Glomerular visceral epithelial cell (primary cell): ENCODE results near the gene TBC1D1.
"Not testable (repeated sequence)": the region's sequence is repeated elsewhere in the genome, so short reads cannot be mapped to it uniquely, and the experiment has no call there.

Experiments
- DNase-seq: peaks from one replicate; pipeline ENCODE4 v3.0.0-alpha.2; 2016; ENCODE audit errors: extremely low spot score

TBC1D1 gene

DNA sequence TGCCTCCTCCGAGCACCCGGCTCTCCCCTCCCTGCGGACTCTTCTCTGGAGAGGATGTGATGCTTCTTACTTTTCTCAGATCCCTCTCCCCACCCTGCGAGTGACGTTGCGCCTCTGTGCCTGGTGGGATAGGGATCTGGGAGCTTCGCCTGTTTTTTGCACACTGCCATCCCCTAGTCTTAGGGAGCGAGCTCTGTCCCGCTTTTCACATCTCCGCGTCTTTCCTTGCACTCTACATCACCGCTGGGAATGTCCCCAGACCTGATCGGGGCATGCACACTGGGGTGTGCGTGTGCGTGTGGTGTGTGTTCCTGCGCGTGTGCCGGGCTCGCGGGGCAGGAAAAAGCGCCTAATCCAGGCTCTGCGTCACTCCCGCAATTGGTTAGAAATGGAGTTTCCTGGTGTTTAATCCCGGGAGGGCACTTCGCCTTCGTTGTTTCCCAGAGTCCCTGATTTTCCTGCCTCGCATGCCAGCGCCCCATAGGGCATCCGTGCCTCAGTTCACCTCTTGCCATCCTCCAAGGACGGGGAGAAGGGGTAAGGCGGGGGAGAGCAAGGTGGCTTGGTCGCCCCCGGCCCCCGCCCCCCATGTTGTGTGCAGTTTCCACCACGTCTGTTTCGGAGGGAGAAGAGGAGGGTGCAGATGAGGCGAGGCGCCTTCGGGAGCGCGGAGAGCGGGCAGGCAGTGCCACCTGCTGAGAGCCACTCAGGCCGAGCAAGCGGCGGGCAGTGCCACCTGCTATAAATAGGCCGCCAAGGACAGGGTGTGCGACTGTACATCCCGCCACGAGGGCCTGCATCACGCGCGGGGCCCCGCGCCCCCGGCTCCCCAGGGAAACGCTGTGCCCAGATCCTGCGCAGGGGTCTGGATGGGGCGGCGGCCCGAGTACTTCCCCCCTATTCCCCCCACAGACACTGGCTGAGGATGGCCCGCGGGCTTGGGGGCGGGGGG lies 759 bp upstream of the TBC1D1 start:
- DNase-seq = peak; percentile 27

DNA sequence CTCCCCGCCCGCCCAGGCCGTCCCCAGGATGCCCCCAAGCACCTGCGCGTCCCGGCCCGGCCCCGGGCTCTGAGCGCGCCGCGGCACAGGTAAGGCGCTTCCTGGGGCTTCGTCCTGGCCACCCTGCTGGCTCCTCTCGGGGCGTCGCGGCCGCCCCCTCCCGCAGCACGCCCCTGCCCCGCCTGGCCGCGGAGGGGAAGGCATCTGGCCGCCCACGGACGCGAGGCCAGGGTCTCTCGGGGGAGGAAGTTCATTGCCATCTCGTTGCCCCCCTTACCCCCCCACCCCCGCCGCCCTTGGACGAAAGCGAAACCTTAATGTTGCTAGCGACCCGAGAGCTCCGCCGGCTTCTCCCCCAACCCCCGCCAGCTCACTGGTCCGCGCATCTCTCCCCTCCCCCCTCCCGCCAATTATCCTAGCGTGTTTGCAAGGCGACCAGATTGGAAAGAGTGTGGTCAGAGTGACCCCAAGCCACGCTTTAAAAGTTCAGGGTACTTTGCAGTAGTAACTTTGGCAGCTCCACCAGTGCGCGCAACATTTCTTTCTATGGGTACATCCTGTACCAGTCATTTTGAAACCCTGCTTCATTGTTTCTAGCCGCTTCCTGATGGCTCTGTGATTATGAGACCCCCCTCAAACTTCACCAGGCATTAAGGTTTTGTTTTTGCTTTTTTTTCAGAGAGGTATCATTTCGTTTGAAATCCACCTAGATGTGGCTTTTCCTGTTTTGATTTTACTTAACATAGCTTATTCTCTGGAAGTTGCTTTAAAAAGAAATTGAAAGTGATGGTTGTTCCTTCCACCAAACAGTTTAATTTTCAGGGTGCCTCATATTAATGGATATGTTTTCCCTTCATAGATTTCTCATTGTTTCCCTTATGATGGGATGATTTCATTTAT lies 626 bp downstream of the TBC1D1 start:
- peak; percentile 46 for DNase-seq

DNA sequence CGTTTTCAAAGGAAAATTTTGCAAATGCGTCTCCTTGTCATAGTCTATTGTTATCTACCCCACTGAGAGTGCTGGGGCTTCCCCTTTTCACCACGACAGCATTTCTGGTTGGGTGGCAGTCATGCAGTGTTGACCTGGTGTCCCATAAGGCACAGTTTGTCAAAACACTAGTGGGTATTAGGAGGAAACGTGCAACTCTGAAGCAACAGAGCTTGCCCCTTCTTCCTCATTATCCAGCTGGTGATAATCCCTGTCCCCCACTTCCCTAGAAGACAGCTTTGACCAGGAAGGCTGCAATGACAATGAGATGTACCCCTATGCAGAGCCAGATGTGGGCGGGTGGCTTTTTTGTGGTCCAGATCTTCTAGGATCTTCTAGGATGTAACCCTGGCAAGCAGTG lies 1.8 kb downstream of the TBC1D1 start:
- DNase-seq = no peak

DNA sequence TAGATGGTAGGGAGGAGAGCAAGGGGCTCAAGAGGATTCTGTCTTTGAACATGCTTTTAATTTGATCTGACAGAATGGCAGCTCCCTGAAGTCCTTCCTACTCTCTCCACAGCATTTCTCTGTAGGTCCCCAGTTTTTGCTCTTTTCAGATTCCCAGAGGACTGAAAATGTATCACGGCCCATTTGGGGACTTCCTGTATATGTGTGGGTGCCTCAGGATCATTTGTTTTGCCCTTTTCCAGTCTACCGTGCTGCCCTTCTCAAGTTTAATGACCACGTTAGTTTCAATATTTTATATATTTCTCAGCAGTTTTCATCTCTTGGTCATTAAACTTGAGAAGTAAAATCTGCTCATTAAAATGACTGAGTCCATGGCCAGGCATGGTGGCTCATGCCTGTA lies 2.3 kb downstream of the TBC1D1 start:
- DNase-seq = no peak

DNA sequence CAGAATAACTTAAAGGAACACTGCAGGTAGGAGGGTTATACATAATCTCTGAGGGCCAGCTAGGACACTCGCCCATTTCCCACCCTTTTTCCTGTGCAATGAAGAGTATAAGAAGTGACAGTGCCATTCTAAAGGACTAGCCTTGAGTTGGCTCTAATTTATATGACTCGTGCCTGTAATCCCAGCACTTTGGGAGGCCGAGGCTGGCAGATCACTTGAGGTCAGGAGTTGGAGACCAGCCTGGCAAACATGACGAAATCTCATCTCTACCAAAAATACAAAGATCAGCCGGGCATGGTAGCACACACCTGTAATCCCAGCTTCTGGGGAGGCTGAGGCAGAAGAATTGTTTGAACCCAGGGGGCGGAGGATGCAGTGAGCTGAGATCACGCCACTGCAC lies 4.4 kb downstream of the TBC1D1 start:
- DNase-seq = no peak

DNA sequence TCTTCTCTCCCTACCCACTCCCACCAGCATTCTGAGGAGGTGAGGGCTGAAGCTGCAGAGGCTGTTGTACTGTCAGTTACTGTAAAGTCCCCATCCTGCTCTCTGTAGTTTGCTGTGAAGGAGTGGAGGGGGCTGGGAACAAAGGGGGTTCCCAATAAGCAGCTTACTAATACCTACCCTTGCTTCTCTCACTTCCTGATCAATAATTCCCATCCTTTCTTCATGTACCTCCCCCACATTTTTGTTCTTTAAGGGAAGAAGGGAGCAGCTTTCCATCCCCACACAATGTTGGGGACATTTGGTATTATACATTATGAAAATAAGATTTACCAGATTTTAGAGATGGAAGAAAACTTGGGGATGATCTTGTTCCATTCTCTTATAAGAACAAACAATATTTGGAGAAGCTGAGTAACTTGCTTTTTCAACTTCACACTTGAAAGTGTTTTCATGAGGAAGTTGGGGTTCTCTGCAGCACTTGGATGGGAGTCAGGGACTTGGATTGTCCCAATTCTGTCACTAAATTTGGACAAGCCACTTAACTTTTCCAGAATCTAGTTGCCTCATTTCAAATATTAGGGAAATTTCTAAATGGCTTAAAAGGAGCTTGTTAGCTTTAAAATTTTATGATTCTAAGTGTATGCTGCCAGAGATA lies 5.4 kb downstream of the TBC1D1 start:
- DNase-seq = no peak

DNA sequence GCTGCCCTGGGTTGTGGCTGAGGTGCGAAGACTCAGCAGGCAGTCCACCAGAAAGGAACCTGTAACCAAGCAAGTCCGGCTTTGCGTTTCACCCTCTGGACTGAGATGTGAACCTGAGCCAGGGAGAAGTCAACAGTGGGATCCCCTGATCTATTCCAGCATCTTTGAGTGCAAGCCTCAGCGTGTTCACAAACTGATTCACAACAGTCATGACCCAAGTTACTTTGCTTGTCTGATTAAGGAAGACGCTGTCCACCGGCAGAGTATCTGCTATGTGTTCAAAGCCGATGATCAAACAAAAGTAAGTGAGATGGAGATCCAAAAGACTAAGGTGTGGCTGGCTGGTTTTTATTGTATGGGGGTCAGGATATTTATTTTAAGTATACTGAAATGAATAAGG lies 11.3 kb downstream of the TBC1D1 start:
- no peak for DNase-seq

DNA sequence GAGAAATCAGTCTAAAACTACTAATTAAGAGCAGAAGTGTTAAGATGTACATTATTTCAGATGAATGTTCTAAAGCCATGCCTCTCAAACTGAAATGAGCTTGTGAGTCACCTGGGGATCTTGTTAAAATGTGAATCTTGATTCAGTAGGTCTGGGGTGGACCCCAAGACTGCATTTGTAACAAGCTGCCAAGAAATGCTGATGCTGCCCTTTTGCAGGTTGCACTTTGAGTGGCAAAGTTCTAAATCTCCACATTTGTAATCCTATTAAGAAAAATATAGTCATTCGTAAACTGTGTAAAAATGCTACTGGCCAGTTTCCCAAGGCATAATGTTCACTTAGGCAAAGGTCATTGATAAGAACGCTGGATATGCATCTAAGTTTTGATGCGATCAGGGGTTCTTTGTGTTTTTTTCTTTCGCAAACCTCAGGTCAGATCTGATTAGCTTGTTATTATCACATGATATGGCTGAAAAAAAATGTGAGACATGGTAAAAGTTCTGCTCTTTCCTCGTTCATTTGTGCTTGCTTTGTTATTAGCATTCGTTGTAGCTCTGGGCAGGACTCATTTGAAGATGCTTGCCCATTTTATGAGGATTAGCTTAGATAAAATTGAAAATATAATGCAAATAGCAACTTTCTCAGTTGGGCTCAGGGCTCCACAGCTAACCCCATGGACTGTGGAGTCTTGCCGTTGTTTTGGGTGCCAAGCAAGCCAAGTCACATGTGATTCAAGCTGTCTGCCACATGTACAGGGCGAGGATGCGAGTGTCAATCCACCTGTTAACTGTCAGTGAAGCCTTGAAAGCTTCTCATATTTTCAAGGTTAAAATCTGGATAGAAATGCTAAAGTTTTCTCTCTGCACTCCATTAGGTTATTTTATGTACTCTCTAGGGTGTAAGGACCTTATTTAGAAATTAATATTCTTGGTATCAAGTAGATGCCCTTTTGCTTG lies 12.1 kb downstream of the TBC1D1 start:
- DNase-seq = no peak

DNA sequence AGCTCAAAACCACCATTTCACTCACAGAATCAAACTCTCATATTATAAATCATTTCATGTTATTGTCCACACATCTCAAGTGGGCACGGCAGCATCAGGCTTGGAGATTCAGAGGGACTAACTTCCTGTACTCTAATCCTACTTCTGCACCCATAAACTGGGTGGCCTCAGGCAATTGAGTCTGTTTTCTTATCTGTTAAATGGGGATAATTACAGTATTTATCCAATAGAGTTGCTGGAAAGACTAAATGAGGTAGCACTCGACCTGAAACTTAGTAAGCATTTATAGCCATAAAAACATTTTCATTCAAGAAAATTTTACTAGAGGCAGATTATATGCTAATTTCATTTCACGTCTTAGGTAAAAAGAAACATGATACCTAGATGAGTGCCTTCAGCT lies 13.0 kb downstream of the TBC1D1 start:
- no peak for DNase-seq

DNA sequence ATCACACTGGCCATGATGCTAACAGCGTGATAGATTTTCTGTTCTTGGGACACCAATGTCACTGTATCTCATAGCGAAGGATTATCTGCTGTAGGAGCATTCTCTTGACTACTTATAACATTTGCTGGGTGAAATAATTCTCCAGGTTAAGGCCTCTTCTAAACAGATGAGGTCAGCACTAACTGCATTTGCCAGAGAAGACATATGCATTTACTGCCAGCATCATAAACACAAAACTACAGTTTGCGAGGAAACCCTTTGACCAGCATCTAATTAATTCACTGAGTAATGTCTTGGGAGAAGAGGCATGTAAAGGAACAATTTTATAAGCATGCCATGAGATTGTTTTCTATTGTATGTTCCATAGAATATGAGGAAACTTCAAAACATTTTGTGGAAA lies 13.9 kb downstream of the TBC1D1 start:
- no peak for DNase-seq

DNA sequence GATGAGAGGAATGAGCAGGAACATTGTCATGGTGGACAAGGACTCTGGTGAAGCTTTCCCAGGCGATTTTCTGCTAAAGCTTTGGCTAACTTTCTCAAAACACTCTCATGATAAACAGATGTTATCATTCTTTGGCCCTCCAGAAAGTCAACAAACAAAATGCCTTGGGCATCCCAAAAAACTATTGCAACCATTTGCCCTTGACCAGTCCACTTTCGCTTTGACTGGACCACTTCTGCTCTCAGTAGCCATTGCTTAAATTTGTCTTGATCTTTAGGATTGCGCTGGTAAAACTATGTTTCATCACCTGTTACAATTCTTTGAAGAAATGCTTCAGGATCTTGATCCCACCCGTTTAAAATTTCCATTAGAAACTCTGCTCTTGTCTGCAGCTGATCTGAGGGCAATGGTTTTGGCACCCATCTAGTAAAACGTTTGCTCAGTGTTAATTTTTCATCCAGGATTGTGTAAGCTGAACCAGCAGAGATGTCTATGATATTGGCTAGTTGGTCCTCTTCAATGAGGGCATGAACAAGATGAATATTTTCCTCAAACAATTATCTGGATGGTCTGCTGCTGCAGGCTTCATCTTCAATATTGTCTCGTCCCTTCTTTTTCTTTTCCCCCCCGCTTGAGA lies 14.8 kb downstream of the TBC1D1 start:
- DNase-seq = no peak

DNA sequence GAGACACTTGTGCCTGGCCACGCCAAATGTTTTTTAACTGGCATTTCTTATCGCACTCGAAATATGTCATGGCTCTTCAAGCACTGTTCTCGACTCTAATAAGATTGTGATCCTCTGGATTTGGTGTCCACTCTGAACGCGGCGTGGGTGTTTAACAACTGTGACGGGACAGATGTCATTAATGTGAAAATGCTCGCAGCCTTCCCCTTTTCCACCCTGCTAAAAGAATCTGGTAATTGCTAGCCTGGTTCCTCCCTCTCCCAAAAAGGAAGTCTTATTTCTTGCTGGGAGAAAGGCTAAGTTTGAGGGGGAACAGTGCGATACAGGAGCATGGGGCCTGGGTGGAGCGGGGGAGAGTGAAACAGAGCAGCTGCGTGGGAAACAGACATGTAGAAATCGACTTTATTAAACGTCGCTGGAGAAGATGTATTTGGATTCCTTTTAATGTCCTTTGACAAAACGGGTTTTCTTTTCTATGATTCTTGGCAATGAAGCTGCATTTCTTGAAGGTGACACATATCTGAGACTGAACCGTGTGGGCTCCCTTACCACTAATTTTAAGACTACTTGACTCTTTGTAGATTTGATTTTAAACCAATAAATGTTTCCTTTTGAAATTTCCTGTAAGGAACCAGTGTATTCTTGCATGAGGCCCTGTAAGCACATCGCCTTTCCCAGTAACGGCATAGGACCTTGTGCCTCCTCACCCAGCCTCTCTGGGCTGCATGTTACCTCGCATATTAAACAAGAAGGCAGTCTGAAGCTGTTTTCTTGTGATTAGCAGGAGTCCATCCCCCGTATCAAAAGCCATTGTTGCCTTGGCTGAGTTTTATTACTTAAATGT lies 17.8 kb downstream of the TBC1D1 start:
- peak; percentile 29 for DNase-seq

DNA sequence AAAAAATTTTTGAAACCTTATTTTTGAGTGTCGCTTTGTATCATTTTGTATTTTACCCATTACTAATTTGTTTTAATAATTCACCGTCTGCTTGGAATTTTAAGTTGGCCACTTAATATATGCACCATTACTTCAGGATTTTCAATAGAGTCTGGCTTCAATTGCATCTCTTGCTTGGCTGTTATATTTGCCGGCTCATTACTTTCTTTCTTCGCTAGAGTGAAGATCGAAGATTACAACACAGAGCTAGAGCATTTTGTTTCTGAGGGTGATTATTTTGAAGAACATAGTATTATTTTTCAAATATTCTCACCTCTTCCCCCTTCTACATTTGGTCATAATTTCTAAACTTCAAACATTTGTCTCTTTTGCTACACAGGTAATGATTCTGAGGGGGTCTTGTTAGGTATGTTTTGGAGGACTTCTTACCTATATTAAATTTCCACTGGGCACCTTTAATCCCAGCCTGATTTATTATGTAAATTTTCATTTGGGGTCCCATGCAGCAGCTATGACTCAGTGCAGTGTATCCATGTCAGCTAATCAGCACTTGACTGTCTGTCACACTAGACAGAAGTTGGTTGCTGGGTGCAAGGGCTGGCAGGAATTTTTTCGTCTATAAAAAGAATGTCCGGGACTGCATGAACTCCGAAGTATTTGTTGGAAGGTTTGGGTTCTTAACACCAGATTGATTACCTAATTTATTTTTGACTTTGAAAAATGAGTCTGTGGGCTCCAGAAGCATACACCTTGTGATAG lies 18.6 kb downstream of the TBC1D1 start:
- no peak for DNase-seq

DNA sequence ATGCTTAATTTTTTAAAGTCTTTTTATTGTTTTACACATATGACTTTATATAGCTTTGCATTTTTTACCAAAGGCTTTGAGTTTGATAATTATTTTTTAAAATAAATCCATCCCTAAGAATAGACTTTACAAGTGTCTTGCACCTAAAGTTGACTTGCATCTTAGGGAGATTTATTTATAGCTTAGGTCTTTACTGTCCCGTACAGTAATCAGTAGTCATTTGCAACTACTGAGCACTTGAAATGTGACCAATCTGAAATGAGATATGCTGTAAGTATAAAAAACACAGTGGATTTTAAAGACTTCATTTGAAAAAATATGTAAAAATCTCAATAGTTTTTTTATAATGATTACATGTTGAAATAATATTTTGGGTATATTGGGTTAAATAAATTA lies 19.2 kb downstream of the TBC1D1 start:
- DNase-seq = no peak

DNA sequence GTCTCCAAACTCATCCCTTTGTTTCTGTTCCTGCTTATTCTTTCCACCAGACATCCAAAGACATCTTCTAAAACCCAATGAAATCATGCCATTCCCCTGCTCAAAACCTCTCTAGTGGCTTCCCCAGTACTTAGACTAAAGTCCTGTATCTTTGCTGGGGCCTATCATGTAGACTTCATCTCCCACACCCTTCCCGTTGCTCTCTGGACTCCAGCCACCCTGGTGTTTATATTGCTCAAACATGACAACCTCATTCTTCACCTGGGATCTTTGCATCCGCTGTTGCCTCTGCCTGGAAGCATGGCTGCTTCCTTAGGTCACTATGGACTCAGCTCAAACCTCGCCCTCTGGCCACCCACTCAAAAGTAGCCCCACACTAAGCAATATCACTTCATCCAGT lies 23.7 kb downstream of the TBC1D1 start:
- no peak for DNase-seq

DNA sequence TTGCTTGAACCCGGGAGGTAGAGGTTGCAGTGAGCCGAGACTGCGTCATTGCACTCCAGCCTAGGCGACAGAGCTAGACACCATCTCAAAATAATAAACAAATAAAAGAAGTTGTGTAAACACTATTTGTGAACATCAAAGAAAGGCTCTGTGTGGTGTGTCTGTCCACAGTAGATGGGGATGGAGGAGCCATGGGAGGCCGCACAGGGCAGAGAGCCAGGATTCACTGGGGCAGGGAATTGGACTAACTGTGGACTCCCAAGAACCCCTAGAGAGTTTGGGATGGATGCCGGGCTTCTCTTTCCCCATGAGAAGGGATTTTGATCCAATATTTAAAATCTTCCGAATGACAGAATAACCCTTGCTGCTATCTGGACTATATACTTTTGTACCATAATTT lies 26.5 kb downstream of the TBC1D1 start:
- no peak for DNase-seq

DNA sequence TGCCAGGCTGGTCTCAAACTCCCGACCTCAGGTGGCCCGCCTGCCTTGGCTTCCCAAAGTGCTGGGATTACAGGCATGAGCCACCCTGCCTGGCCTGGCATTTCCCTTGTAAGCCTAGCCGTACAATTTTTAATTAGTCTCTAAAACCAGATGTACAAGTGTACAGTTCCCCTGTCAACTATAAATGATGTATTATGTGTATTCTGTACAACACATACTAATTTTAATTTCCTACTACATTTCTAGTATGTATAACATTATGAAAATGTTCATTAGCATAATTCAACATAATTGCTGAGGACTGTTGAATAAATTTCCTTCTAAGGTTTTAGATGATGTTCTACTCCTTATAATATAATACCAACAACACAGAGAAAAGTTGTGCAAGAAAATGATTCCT lies 27.8 kb downstream of the TBC1D1 start:
- DNase-seq = no peak

DNA sequence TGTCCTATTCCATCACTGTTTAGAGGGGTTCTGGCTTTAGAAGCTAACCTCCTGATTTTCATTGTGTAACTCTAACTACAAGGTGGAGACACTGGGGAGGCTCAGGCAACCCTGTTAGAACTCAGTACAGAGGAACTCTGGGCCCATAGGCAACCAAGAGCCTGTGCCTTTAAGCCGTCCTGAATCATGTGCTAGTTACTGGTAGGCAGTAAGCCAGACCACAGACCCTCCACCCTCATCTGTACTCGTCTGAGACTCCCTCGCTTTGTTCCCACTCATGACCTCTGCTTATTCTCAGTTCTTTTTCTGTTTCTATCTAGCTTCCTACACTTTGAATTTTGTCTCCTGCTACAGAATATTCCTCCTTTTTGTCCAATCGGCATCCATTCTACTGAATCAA lies 31.4 kb downstream of the TBC1D1 start:
- peak; percentile 47 for DNase-seq

DNA sequence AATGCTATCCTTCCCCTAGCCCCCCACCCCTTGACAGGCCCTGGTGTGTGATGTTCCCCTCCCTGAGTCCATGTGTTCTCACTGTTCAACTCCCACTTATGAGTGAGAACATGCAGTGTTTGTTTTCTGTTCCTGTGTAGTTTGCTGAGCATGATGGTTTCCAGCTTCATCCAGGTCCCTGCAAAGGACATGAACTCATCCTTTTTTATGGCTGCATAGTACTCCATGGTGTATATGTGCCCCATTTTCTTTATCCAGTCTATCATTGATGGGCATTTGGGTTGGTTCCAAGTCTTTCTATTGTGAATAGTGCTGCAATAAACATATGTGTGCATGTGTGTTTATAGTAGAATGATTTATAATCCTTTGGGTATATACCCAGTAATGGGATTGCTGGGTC lies 32.2 kb downstream of the TBC1D1 start:
- not testable (repeated sequence) for DNase-seq
